Esophagus squamous epithelium (tissue), 5 donors: ENCODE data around the gene CYP27B1. TPM values are rescaled to one million over a fixed set of nuclear protein-coding genes. Genes with fewer than 3 reads are reported as not detected.

Experiments used
- DNase-seq: peaks from one replicate; lab custom pipeline; 2025; lab: John Stamatoyannopoulos, UW
- H3K27ac ChIP-seq, 4 donors: fragments of 200-600 bp; sonication (generic); one replicate each; pipeline ENCODE4 v1.5.1; 2016 to 2019; ENCODE audit warnings: mild to moderate bottlenecking in 1 of 4
- H3K27me3 ChIP-seq, 4 donors: fragments of 200-600 bp; sonication (generic); 1 replicate in 3 of 4; 2 replicates in 1 of 4; pipeline versions ENCODE4 v1.5.1 to v1.6.0; 2017 to 2021; ENCODE audit warnings: antibody characterized with exemption in 1 of 4
- H3K36me3 ChIP-seq, 3 donors: fragments of 200-600 bp; sonication (generic); one replicate each; pipeline ENCODE4 v1.5.1; 2016 to 2019
- H3K4me1 ChIP-seq, 3 donors: fragments of 200-600 bp; sonication (generic); one replicate each; pipeline ENCODE4 v1.5.1; 2017 to 2019
- H3K4me3 ChIP-seq, 4 donors: fragments of 200-600 bp; sonication (generic); 1 replicate in 3 of 4; 2 replicates in 1 of 4; pipeline ENCODE4 v1.5.1; 2016 to 2019; ENCODE audit warnings: mild to moderate bottlenecking in 2 of 4, moderate library complexity in 1 of 4
- H3K9me3 ChIP-seq, 3 donors: fragments of 200-600 bp; sonication (generic); one replicate each; pipeline ENCODE4 v1.5.1; 2016 to 2019
- CTCF ChIP-seq, 6 experiments: fragments of 450-650 bp in 4 of 6; fragments of 200-600 bp in 2 of 6; sonication (generic) in 2 of 6; IDR thresholded peaks; one replicate each; pipeline ENCODE4 v1.5.1; 2016 to 2019; ENCODE audit warnings: antibody characterized with exemption in 6 of 6, mild to moderate bottlenecking in 4 of 6, moderate library complexity in 4 of 6
- POLR2A ChIP-seq, 4 donors: fragments of 450-650 bp; IDR thresholded peaks; one replicate each; pipeline ENCODE4 v1.6.1; 2017; ENCODE audit warnings: antibody characterized with exemption in 4 of 4, mild to moderate bottlenecking in 4 of 4, moderate library complexity in 3 of 4
- WGBS, 2 donors: methylation state at CpG; one replicate each; pipeline ENCODE4 v1.1.5; 2018; 5-methylcytosine and 5-hydroxymethylcytosine counted together
- intact Hi-C: fragments of 100-400 bp; cut with DNase I; formaldehyde crosslinking; loops from one replicate; pipeline ENCODE4 v1.15.0; 2022
- total RNA-seq, 4 donors: library from RNA; depleted of rRNA; stranded (reverse); fragments of >200 nt; gene quantifications; one replicate each; pipeline ENCODE4 v1.1.0, GENCODE V29; 2016
- donor health status: DM: yes; HTN: yes; CAD: no.

Gene CYP27B1
- total RNA-seq, 4 donors from 2014 or later: 0.18 to 1.7 (median 1.1) TPM

DNA sequence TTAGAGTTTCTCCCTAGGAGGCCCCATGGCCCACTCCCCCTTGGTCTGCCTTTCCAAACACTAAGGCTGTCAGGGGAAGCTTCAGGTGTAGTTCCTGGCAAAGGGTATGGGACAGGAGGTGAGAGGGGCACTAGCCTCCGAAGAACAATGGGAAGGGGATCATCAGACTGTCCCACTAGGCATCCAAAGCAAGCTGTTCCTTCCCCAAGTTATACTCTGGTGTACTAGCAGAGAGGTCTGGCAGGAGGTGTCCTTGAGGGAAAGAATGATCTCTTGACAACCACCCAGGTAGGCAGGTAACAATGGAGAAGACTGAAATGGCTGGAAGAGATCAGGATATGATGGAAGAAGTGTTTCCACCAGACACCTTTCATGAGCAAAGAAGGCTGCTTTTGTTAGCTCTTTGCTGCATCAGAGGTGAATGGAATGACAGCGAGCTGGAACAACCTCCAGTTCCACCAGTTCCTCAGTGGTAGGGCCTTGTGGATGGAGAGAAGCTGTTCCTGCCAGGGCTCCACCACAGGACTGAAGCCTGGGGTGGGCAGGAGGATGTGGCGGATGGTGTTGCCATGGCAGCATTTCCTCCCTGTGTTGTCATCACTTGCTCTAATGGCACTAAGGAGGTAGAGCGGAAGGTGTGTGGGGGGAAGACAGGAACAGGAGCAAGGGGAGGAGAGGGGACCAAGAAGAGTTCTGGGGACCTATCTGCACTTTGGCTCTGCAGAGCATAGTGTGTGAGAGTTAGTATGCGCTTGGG lies 26.0 kb downstream of the CYP27B1 start:
- Histone ChIP-seq H3K9me3 (no peaks in the 10 kb centered on the region), H3K27me3 (peaks cover 20 to 65% (median 33%) of the 10 kb centered on the region in 4 donors), H3K27ac (no peak overlapping the region), H3K4me3 (peak overlapping the region in 2 of 4 donors; percentile 34 to 57), H3K36me3 (peaks cover 0 to 9% (median 0%) of the 10 kb centered on the region in 3 donors), H3K4me1 (peaks cover 29 to 61% (median 29%) of the 10 kb centered on the region in 3 donors)
- intact Hi-C loops: no loop called here
- no peak for TF ChIP-seq POLR2A (IDR thresholded peaks at IDR 0.05)
- TF ChIP-seq CTCF (IDR thresholded peaks at IDR 0.05): no peak
- no peak for DNase-seq
- WGBS, 2 donors: 57 to 60% methylated on average over 5 of the region's 5 CpGs

GRCh38 chr12:57739914-57740538 lies 26.9 kb downstream of the CYP27B1 start:
- 40 to 48% methylated on average over 5 of the region's 10 CpGs for WGBS, 2 donors
- intact Hi-C loops: no loop called here
- Histone ChIP-seq H3K9me3 (no peaks in the 10 kb centered on the region), H3K36me3 (peaks cover 0 to 9% (median 0%) of the 10 kb centered on the region in 3 donors), H3K4me3 (no peak overlapping the region), H3K27ac (no peak overlapping the region), H3K4me1 (peaks cover 25 to 60% (median 31%) of the 10 kb centered on the region in 3 donors), H3K27me3 (peaks cover 26 to 74% (median 37%) of the 10 kb centered on the region in 4 donors)
- DNase-seq: no peak
- no peak for TF ChIP-seq CTCF (IDR thresholded peaks at IDR 0.05)
- TF ChIP-seq POLR2A (IDR thresholded peaks at IDR 0.05): no peak

- no peak overlapping the region for H3K27ac ChIP-seq
- peaks cover 26 to 80% (median 38%) of the 10 kb centered on the region in 4 donors for H3K27me3 ChIP-seq
- intact Hi-C loops: no loop called here
- 18 to 38% methylated on average over 2 to 7 of the region's 7 CpGs for WGBS, 2 donors
- H3K9me3 ChIP-seq: no peaks in the 10 kb centered on the region
- no peak for DNase-seq
- peaks cover 25 to 58% (median 31%) of the 10 kb centered on the region in 3 donors for H3K4me1 ChIP-seq
- H3K4me3 ChIP-seq: no peak overlapping the region
- peaks cover 0 to 9% (median 0%) of the 10 kb centered on the region in 3 donors for H3K36me3 ChIP-seq
- TF ChIP-seq POLR2A (IDR thresholded peaks at IDR 0.05) (no peak), CTCF (IDR thresholded peaks at IDR 0.05) (no peak)
Observed at GRCh38 chr12:57739387-57739786, 27.5 kb downstream of the CYP27B1 start.

GRCh38 chr12:57738661-57739237 lies 28.1 kb downstream of the CYP27B1 start, which contains the start of gene AGAP2:
Gene AGAP2, minus strand, starts transcription at chr12:57738742. Its CDS starts 496 bp downstream, at chr12:57738246.
- no peak for TF ChIP-seq POLR2A (IDR thresholded peaks at IDR 0.05)
- no peak for TF ChIP-seq CTCF (IDR thresholded peaks at IDR 0.05)
- intact Hi-C loops: no loop called here
- peaks cover 0 to 9% (median 0%) of the 10 kb centered on the region in 3 donors for H3K36me3 ChIP-seq

More at GRCh38 chr12:57738661-57739237, 28.1 kb downstream of the CYP27B1 start, which contains the start of gene AGAP2:
- Histone ChIP-seq H3K9me3 (no peaks in the 10 kb centered on the region), H3K4me1 (peaks cover 25 to 52% (median 31%) of the 10 kb centered on the region in 3 donors), H3K27ac (no peak within 1 kb of the TSS), H3K4me3 (peak within 1 kb of the TSS; percentile 1 to 58 (median 24)), H3K27me3 (peaks cover 26 to 86% (median 38%) of the 10 kb centered on the region in 4 donors)
- WGBS, 2 donors: 12 to 42% methylated on average over 14 to 26 of the region's 36 CpGs
- no peak for DNase-seq
